Memory B cell (primary cell): ENCODE results near the gene KRTAP10-8.
A peak's percentile ranks its signal among the peaks of the same experiment; 100 is the strongest.
"Not testable (repeated sequence)": the region's sequence is repeated elsewhere in the genome, so short reads cannot be mapped to it uniquely, and the experiment has no call there.

Experiments
- ATAC-seq: fragments of 150-1000 bp; cut with Tn5 transposase; 2 replicates; pipeline ENCODE4 v1.10.0; 2021; ENCODE audit warnings: low read depth, mild to moderate bottlenecking, moderate library complexity
- DNase-seq, 2 donors: peaks; one replicate each; pipeline ENCODE4 v3.0.0; 2022; ENCODE audit warnings: low spot score in 2 of 2
- H3K27ac Mint-ChIP-seq: one replicate; pipeline ENCODE4 v1.8.0; 2022; ENCODE audit warnings: mild to moderate bottlenecking, moderate library complexity, mixed read lengths
- H3K27me3 Mint-ChIP-seq: one replicate; pipeline ENCODE4 v1.8.0; 2022; ENCODE audit warnings: mixed read lengths
- H3K36me3 Mint-ChIP-seq: one replicate; pipeline ENCODE4 v1.8.0; 2022; ENCODE audit warnings: mild to moderate bottlenecking, mixed read lengths
- H3K4me1 Mint-ChIP-seq: one replicate; pipeline ENCODE4 v1.8.0; 2022; ENCODE audit warnings: mixed read lengths
- H3K4me3 Mint-ChIP-seq: one replicate; pipeline ENCODE4 v1.8.0; 2022; ENCODE audit warnings: mild to moderate bottlenecking, moderate library complexity, mixed read lengths
- H3K9me3 Mint-ChIP-seq: one replicate; pipeline ENCODE4 v1.8.0; 2022; ENCODE audit warnings: mixed read lengths

The KRTAP10-8 gene

DNA sequence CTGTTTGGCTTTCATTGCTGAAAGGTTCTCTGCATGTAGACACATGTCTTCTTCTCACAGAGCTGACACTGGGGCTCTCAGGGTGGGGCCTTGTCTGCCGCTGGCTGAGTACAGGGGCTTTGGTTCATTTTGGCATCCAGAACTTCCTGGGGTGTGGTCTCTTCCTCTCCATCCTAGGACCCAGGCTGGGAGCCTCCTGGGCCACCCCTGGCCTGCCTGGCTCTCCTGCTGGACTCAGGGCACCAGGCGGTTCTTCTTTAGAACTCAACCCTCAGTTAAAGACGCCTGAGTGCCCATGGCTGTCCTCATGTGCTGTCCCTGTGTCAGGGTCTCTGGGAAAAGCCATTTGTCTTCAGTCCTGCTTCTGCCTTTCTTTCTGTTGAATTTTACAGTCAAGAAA is 26.0 kb upstream of the KRTAP10-8 start:
- peaks cover 22% of the 10 kb centered on the region for H3K27me3 Mint-ChIP-seq
- H3K9me3 Mint-ChIP-seq: peaks cover 12% of the 10 kb centered on the region

GRCh38 chr21:44589094-44589493 is 22.8 kb upstream of the KRTAP10-8 start:
- Mint-ChIP-seq H3K4me3 (no peak overlapping the region), H3K27me3 (peaks cover 30% of the 10 kb centered on the region), H3K4me1 (no peaks in the 10 kb centered on the region), H3K27ac (no peak overlapping the region), H3K9me3 (peaks cover 3% of the 10 kb centered on the region), H3K36me3 (no peaks in the 10 kb centered on the region)
- ATAC-seq (no peak), DNase-seq (no peak)

More for the DNA sequence above, 26.0 kb upstream of the KRTAP10-8 start:
- ATAC-seq: no peak
- no peaks in the 10 kb centered on the region for H3K4me1 Mint-ChIP-seq
- H3K36me3 Mint-ChIP-seq: peaks cover 1% of the 10 kb centered on the region
- DNase-seq: no peak
- no peak overlapping the region for H3K27ac Mint-ChIP-seq
- H3K4me3 Mint-ChIP-seq: no peak overlapping the region

GRCh38 chr21:44589586-44590305 is 22.1 kb upstream of the KRTAP10-8 start:
- H3K4me1 Mint-ChIP-seq: no peaks in the 10 kb centered on the region
- peaks cover 3% of the 10 kb centered on the region for H3K9me3 Mint-ChIP-seq
- no peak overlapping the region for H3K27ac Mint-ChIP-seq
- H3K4me3 Mint-ChIP-seq: no peak overlapping the region
- no peaks in the 10 kb centered on the region for H3K36me3 Mint-ChIP-seq
- no peak for DNase-seq
- H3K27me3 Mint-ChIP-seq: peaks cover 25% of the 10 kb centered on the region
- ATAC-seq: no peak

GRCh38 chr21:44590311-44590721 is 21.6 kb upstream of the KRTAP10-8 start:
- Mint-ChIP-seq H3K36me3 (no peaks in the 10 kb centered on the region), H3K9me3 (peaks cover 3% of the 10 kb centered on the region), H3K27ac (no peak overlapping the region), H3K4me3 (no peak overlapping the region), H3K4me1 (peaks cover 2% of the 10 kb centered on the region), H3K27me3 (peaks cover 26% of the 10 kb centered on the region)
- ATAC-seq (no peak), DNase-seq (peak in 1 of 2 donors; percentile 9)

DNA sequence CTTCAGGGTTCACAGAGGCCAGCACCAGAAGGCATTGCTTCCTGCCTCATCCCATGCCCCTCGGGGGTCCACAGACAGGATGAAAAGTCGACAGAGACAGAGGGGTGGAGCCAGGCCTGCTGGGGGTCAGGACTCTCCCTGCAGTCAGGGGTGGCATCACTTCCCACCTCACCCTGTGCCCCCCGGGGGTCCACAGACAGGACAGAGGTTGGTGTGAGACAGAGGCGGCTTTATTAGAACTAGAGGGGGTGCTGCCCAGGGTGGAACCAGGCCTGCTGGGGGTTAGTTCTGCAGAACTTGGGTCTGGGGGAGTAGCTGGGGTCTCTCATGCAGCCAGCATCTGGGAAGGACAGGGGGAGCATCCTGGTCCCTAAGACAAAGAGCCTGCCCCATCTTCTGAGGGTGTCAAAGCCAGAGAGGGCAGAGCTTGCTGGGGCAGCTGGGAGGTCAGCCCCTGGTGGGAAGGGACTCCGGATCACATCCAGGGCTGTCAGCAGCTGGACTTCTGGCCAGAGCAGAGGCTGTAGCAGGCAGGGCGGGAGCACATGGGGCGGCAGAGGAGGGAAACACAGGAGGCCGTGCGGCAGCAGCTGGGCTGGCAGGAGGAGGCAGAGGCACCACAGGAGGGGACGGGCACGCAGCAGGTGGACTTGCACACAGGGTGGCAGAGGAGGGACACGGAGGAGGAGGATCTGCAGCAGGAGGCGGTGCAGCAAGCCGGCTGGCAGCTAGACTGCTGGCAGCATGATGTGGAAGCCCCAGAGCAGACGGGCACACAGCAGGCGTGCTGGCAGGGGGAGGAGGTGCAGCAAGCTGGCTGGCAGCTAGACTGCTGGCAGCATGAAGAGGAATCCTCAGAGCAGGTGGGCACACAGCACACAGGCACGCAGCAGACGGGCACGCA is 20.7 kb upstream of the KRTAP10-8 start:
- H3K36me3 Mint-ChIP-seq, H3K9me3 Mint-ChIP-seq, H3K4me3 Mint-ChIP-seq, H3K27ac Mint-ChIP-seq, H3K4me1 Mint-ChIP-seq, ATAC-seq, DNase-seq: not testable (repeated sequence)
- H3K27me3 Mint-ChIP-seq: peaks cover 23% of the 10 kb centered on the region

DNA sequence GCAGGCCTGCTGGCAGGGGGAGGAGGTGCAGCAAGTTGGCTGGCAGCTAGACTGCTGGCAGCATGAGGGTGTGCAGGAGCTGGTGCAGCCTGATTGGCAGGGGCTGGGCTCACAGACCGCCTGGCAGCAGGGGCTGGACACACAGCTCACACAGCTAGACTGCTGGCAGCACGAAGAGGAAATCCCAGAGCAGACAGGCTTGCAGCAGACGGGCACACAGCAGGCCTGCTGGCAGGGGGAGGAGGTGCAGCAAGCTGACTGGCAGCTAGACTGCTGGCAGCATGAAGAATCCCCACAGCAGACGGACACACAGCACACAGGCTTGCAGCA is 20.1 kb upstream of the KRTAP10-8 start:
- not testable (repeated sequence) for H3K4me3 Mint-ChIP-seq, H3K4me1 Mint-ChIP-seq, H3K27ac Mint-ChIP-seq, H3K9me3 Mint-ChIP-seq, H3K36me3 Mint-ChIP-seq, ATAC-seq
- peak in 1 of 2 donors; percentile 8 for DNase-seq
- peaks cover 19% of the 10 kb centered on the region for H3K27me3 Mint-ChIP-seq

GRCh38 chr21:44592446-44593311 is 19.2 kb upstream of the KRTAP10-8 start, which contains the start of gene KRTAP10-6:
TSS of gene KRTAP10-6 (minus strand) at chr21:44592505. CDS start at chr21:44592484, 21 bp downstream.
- Mint-ChIP-seq H3K4me3 (no peak within 1 kb of the TSS), H3K4me1 (peaks cover 2% of the 10 kb centered on the region), H3K9me3 (no peaks in the 10 kb centered on the region), H3K27me3 (peaks cover 19% of the 10 kb centered on the region), H3K36me3 (no peaks in the 10 kb centered on the region), H3K27ac (no peak within 1 kb of the TSS)
- no peak for ATAC-seq
- peak in 1 of 2 donors; percentile 6 for DNase-seq

DNA sequence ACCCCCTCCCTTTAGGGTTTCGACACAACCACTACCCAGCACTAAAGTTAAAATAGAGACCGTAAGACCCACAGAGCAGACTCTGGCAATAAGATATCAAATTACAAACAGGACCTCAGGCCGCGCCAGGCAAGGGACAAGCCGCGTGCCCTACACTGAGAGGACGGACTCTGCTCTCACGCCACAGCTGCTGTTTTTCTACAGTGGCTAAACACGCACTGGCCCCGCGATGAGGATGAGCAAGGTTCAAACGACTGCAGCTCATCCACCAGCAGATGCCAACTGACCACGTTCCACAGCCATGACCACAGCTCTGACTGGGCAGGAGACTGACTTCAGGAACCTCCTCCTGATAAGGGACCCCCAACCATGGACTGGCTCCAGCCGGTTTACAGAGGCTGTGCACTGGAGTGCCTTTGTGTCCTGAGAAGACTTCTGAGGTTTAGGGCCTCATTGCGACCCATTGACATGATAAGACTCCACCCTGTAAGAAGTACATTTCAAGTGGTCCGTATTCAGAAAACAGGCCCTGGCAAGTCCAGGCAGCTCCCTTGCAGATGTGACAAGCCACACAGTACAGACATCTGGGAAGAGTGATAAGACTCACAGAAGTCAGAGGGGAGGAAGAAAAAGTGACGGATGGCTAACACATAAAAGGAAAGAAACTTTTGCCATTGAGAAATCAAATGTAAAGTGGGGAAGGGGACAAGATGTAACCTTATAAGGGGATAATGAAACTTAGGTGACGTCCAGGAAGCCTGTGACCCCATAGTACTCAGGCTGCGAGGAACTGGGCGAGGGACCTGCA is 18.1 kb upstream of the KRTAP10-8 start:
- no peak overlapping the region for H3K27ac Mint-ChIP-seq
- DNase-seq (no peak), ATAC-seq (no peak)
- H3K27me3 Mint-ChIP-seq: peaks cover 26% of the 10 kb centered on the region
- H3K9me3 Mint-ChIP-seq: peaks cover 7% of the 10 kb centered on the region
- H3K4me1 Mint-ChIP-seq: peaks cover 2% of the 10 kb centered on the region
- peaks cover 2% of the 10 kb centered on the region for H3K36me3 Mint-ChIP-seq
- H3K4me3 Mint-ChIP-seq: no peak overlapping the region

- Mint-ChIP-seq H3K36me3 (peaks cover 4% of the 10 kb centered on the region), H3K4me3 (no peak overlapping the region), H3K4me1 (peaks cover 2% of the 10 kb centered on the region), H3K27ac (no peak overlapping the region), H3K27me3 (peaks cover 23% of the 10 kb centered on the region), H3K9me3 (peaks cover 10% of the 10 kb centered on the region)
- DNase-seq (no peak), ATAC-seq (no peak)
Measured at GRCh38 chr21:44594406-44594916, 17.4 kb upstream of the KRTAP10-8 start.

DNA sequence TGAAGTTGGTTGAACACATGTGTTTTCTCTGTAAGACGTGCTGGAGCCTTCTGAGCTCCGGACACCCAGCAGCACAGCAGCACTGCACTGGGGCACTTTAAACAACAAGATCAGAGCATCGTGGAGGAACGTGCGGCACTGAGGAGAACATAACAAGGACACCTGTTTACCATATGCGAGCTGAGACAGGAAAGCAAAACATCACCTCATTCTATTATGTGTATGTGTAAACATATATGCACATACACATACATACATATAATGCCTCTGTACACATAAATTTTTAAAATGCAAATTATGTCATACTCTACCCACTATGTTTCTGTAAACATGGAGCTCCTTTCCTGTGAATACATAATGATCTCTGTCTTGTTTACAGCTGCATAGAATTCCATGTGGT is 16.4 kb upstream of the KRTAP10-8 start:
- peaks cover 25% of the 10 kb centered on the region for H3K27me3 Mint-ChIP-seq
- no peak for DNase-seq
- H3K27ac Mint-ChIP-seq: peak overlapping the region; percentile 36
- no peak for ATAC-seq
- peaks cover 2% of the 10 kb centered on the region for H3K4me1 Mint-ChIP-seq
- H3K9me3 Mint-ChIP-seq: peaks cover 10% of the 10 kb centered on the region
- no peak overlapping the region for H3K4me3 Mint-ChIP-seq
- peaks cover 4% of the 10 kb centered on the region for H3K36me3 Mint-ChIP-seq

DNA sequence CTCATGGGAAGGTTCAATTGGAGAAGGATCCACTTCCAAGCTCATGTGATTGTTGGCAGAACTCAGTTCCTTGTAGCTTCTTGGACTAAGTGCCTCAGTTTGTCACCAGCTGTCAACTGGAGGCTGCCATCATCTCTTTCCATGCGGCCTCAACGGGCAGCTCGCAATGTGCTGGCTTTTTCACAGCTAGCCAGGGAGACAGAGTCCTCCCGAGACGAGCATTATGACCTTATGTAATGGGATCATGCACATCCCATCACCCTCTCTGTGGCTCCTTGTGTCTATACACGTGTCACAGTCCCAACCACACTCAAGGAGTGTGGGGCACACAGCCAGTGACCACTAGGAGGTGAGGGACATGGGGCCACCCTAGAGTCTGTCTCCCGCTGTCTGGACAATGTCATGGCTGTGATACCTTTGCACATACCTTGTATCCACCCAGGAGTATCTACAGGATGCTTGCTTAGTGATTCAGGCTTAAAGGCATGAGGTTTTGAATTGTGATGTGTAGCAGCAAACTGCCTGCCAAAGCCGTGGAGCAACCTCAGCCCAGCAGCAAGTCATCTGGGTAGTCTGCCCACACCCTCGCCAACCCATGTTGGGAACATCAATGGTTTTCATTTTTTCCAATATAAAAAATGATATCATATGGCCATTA is 15.7 kb upstream of the KRTAP10-8 start:
- Mint-ChIP-seq H3K9me3 (peaks cover 10% of the 10 kb centered on the region), H3K4me1 (peaks cover 2% of the 10 kb centered on the region), H3K4me3 (no peak overlapping the region), H3K36me3 (peaks cover 4% of the 10 kb centered on the region), H3K27ac (no peak overlapping the region), H3K27me3 (peaks cover 26% of the 10 kb centered on the region)
- DNase-seq (no peak), ATAC-seq (no peak)

DNA sequence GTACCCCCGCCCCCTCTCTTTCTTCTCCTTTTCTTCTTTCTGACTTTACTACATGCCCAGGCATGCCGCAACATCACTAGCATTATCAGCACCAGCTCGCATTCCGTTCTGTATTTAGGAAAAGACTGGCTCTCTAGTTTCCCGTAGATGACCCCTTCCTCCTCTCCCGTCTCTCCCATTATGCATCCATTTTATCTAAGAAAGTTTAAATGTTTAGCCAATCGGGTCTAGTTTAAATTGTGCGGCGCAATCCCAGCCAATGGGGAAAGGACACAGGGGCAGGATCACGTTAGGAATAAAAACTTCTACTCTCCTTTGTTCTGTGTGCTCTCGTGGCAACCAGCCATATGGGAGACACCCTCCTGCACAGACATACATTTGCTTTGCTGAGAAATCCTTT is 13.8 kb upstream of the KRTAP10-8 start:
- Mint-ChIP-seq H3K9me3 (peaks cover 10% of the 10 kb centered on the region), H3K4me3 (no peak overlapping the region), H3K4me1 (peaks cover 2% of the 10 kb centered on the region), H3K27me3 (peaks cover 26% of the 10 kb centered on the region), H3K27ac (no peak overlapping the region), H3K36me3 (peaks cover 4% of the 10 kb centered on the region)
- DNase-seq: no peak
- ATAC-seq: no peak
